GM18508 (cell line): ENCODE measurements around the gene DSTYK.

Source experiments
- ATAC-seq: cut with Tn5 transposase; IDR thresholded peaks from one replicate; pipeline ENCODE4 v1.9.1; 2021; ENCODE audit warnings: moderate number of reproducible peaks; ENCODE audit not compliant: insufficient read depth, unreplicated experiment

Gene DSTYK

DNA sequence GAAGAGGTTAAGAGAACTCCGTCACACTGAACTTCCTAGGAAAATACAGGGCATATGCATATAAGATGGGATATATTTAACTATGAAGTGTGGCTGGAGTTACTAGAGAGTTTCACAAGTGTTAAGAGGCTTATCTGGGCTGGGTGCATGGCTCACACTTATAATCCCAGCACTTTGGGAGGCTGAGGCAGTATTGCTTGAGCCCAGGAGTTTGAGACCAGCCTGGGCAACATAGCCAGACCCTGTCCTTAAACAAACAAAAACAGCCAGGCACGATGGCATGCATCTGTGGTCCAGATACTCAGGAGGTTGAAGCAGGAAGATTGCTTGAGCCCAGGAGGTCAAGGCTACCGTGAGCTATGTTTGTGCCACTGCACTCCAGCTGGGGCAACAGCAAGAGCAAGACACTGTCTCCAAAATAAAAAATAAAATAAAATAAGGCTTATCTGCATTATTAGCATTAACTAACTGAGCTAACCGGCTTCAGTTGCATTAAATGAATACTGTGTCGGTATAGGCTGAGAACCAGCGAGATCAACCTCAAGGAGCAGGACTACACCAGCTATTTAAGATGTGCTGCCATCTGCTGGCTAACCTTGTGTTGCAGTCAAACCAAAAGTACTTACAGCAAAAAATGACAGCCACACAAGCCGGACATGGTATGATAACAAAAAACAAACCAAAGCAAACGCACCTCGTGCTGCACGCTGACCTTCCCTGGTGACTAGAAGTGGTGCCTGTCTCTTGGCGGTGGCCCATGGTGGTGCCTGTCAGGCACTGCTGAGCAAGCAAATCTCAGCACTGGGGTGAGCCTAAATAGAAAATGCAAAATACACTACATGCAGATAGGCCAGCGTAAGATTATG is 70.0 kb downstream of the DSTYK start:
- ATAC-seq, result no peak

DNA sequence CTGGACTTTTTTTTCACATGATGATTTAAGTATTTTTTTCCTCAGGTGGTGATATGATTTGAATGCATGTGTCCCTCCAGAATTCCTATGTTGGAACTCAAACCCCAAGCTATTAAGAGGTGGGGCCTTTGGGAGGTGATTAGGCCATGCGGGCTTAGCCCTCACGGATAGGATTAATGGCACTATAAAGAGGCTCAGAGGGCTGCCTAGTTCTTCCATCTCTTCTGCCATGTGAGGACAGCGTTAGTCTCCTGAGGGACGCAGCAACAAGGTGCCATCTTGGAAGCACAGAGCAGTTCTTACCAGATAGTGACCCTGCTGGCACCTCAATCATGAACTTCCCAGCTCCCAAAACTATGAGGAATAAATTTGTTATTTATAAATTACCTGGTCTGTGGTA is 71.4 kb downstream of the DSTYK start:
- no peak for ATAC-seq

DNA sequence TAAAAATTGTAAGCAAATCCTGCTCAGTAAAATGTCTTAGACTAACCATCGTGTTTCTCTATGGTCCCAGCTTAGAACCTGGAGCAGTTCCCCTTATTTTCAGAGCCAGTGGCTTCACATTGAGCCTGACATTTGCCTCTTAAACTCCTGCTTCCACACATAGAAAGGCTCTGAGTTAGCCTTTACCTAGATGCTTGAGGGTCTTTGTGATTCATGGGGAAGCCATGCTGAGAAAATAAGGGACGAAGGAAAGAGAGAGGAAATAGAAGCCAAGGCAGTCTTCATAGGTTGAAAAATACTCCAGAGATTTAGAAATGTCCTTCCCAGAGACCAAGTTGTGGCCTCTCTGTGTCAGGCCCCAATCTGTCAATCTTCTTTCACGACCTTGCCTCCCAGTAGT is 73.6 kb downstream of the DSTYK start:
- ATAC-seq, result no peak

DNA sequence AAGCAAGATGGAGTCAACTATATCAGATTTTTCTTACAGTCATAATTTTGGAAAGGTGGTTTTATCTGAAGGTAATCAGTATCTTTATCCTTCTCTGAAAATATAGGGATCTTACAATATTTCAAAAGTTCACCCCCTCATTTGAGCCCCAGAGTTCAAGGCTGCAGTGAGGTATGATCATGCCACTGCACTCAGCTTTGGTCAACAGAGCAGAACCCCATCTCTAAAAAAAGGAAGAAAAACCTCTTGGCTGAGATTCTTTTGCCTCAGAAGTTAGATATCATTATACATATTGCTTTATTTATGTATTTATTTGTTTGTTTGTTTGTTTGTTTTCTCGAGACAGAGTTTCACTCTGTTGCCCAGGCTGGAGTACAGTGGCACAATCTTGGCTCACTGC is 78.2 kb downstream of the DSTYK start:
- no peak for ATAC-seq

DNA sequence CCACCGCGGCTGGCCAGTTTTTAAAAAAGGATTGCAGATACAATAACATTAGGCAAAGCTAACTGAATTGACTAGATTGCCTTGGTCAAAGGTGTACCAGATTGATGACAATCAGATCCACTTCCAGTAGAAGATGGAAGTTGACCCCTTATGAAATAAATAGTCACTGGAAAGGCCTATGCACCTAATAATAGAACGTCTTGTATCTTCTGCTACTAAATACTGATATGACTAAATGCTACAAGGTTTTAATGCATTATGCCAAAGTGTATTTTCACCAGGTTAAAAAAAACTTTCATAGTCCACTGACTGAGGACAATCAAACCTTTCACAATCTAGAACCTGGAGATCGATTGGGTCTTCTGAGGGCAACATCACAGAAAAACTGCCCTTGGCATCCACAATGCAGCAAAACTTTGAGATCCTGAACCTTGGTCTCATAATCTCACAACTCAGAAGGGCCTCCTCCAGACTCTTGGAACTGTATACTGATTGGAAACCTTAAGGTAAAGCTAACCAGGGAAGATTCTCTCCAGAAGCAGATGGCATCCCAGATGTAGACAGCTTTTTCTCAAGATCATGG is 82.0 kb downstream of the DSTYK start:
- no peak for ATAC-seq

DNA sequence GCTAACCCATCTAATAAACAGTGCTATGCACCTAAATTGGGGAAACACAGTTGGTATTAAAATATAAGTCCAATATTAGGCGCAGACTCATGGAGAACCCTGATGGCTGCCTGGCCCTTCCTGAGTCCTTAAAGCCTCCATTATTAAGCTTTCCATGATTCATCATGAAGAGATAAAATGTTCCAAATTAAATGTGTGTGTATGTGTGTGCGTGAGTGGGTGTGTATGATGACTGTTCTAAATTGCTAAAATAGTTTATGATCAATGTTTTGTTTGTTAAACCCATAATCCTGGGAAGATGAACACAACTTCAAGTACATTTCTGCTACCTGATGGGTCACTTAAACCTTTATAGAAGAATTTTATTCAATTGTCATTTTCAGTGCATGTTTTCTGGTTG is 83.5 kb downstream of the DSTYK start:
- no peak for ATAC-seq

- no peak for ATAC-seq
Measured at GRCh38 chr1:205127646-205128045, 83.9 kb downstream of the DSTYK start.

DNA sequence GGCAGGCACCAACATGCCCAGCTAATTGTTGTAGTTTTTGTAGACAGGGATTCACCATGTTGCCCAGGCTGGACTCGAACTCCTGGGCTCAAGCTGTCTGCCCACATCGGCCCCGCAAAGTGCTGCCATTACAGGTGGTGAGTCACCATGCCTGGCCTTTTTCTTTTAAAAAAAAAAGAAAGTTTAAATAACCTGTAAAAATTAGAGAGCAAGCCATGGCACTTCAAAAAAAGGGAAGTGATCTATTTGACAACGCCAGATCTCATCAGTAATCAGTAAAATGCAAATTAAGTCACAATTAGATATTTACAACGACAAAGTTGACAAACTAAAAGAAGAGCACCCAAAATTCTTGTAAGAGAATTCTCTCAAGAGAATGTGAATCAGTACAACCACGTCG is 86.8 kb downstream of the DSTYK start:
- ATAC-seq, result no peak

DNA sequence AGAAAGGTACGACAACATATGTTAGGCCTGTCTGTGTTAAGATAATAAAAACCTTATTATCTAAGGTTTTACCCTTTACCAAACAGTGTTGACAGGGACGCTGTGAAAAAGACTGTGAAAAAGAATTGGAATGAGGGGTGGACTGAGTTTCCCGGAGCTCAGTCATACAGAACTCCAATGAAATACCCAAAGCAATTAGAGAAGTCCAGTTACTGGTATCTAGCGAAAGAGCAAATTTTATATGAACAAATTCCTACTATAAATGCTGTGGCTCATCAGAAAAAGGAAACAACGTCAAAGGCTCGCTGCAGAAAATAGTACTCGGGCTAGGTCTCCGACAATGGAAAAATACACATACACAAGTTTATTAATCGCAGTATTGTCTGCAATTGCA is 89.0 kb downstream of the DSTYK start:
- no peak for ATAC-seq

- peak; percentile 81 for ATAC-seq
Measured at GRCh38 chr1:205121660-205122488, 89.6 kb downstream of the DSTYK start, which contains the start of gene RBBP5. TSS of gene RBBP5 (minus strand) at chr1:205121978. CDS start at chr1:205121873, 105 bp downstream.

- no peak for ATAC-seq
Measured at GRCh38 chr1:205118752-205119151, 92.8 kb downstream of the DSTYK start.

DNA sequence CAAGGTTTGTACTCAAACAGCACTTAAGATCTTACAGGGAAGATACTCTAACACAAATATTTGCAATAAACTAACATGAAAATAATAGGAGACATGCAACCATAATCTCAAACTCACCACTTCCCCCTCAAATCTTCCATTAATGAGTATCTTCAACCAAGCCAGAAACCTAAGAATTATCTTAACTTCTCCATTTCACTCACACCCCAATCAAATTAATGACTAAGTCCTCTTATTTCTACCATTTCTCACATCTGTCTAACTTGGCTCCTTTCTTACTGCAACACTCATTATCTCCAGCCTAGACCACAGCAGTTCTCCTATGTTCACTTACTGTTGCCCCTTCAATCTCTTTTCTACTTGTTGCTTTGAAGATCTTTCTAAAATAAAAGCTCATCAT is 100.1 kb downstream of the DSTYK start:
- no peak for ATAC-seq

- no peak for ATAC-seq
Measured at GRCh38 chr1:205109711-205110110, 101.8 kb downstream of the DSTYK start.

GRCh38 chr1:205109269-205109668 is 102.2 kb downstream of the DSTYK start:
- ATAC-seq, result no peak

- ATAC-seq, result no peak
Measured at GRCh38 chr1:205108464-205108863, 103.0 kb downstream of the DSTYK start.

DNA sequence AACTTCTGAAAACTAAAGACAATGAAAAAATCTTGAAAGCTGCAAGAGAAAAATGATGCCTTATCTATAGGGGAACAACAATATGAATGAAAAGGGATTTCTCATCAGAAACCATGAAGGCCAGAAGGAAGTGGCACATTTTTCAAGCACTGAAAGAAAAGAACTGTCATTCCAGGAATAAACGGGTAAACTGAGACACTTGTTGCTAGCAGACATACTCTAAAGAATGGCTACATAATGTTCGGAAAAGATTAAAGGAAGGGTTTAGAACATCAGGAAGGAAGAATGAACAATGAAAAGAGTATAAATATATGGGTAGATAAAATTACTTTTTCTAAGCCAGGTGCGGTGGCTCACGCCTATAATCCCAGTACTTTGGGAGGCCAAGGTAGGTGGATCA is 104.2 kb downstream of the DSTYK start:
- ATAC-seq, result no peak

GRCh38 chr1:205102404-205102803 is 109.1 kb downstream of the DSTYK start:
- ATAC-seq, result no peak

GRCh38 chr1:205098242-205098641 is 113.3 kb downstream of the DSTYK start:
- ATAC-seq, result no peak

DNA sequence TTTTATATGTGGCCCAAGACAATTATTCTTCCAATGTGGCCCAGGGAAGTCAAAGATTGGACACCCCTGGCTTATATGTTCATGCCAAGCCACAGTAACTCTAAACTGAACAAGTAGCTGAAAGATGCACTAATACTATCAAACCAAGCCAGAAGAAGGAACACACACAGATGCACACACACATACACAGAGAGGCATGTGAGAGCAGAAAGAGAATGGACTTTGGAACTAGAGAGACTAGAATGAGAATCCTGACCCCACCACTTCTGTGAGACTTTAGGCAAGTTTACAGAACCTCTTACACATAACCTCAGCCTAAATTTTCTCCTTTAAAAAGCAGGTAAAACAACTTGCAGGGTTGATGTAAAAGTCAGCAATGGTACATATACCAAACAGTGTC is 116.1 kb downstream of the DSTYK start:
- no peak for ATAC-seq
